NOMO-1 (cell line): ENCODE measurements around the gene NRN1.
"Not testable (repeated sequence)": the region's sequence is repeated elsewhere in the genome, so short reads cannot be mapped to it uniquely, and the experiment has no call there.

Source experiments
- DNase-seq, 2 experiments: peaks; one replicate each; lab custom pipeline; 2025; ENCODE audit not compliant: unreplicated experiment in 2 of 2; lab: John Stamatoyannopoulos, UW

NRN1 gene

GRCh38 chr6:6006428-6007365 lies at the start of gene NRN1:
Gene NRN1, minus strand, starts transcription at chr6:6006925. Its CDS starts 176 bp downstream, at chr6:6006749.
- no peak for DNase-seq

GRCh38 chr6:6052216-6052615 lies 45.5 kb upstream of the NRN1 start:
- DNase-seq = no peak

GRCh38 chr6:6046716-6047115 lies 40.0 kb upstream of the NRN1 start:
- no peak for DNase-seq

GRCh38 chr6:6039946-6040509 lies 33.3 kb upstream of the NRN1 start:
- DNase-seq = peak in 1 of 2 experiments; percentile 3

- no peak for DNase-seq
These were observed 30.5 kb upstream of the NRN1 start for GRCh38 chr6:6037179-6037578.

- DNase-seq = no peak
These were observed 27.1 kb upstream of the NRN1 start for GRCh38 chr6:6033858-6034257.

- no peak for DNase-seq
These were observed 19.9 kb upstream of the NRN1 start for GRCh38 chr6:6026513-6027205.

- DNase-seq = no peak
These were observed 19.0 kb upstream of the NRN1 start for GRCh38 chr6:6025736-6026135.

GRCh38 chr6:6024220-6024619 lies 17.5 kb upstream of the NRN1 start:
- DNase-seq = no peak

- not testable (repeated sequence) for DNase-seq
These were observed 16.1 kb upstream of the NRN1 start for GRCh38 chr6:6022841-6023240.

- peak; percentile 31 to 67 for DNase-seq
These were observed 2.1 kb upstream of the NRN1 start for GRCh38 chr6:6008648-6009421.

GRCh38 chr6:6008089-6008647 lies 1.4 kb upstream of the NRN1 start:
- no peak for DNase-seq

GRCh38 chr6:6007366-6008088 lies 802 bp upstream of the NRN1 start:
- peak in 1 of 2 experiments; percentile 5 for DNase-seq

GRCh38 chr6:6006006-6006427 lies 708 bp downstream of the NRN1 start:
- DNase-seq = no peak

- no peak for DNase-seq
These were observed 1.4 kb downstream of the NRN1 start for GRCh38 chr6:6005051-6006005.

GRCh38 chr6:6004390-6004995 lies 2.2 kb downstream of the NRN1 start:
- DNase-seq = no peak

GRCh38 chr6:6003621-6004366 lies 2.9 kb downstream of the NRN1 start:
- peak; percentile 19 to 35 for DNase-seq
